Fibroblast of villous mesenchyme (primary cell): Measurements from ENCODE around the gene MGST3. TPM values are rescaled to one million over a fixed set of nuclear protein-coding genes. Genes with fewer than 3 reads are reported as not detected.

Experiments used
- DNase-seq: peaks from one replicate; pipeline ENCODE4 v3.0.0-alpha.2; 2010; ENCODE audit warnings: low read depth
- H3K4me3 ChIP-seq: 2 replicates; pipeline ENCODE4 v1.5.1; 2011; ENCODE audit warnings: low read depth, mild to moderate bottlenecking, low read length
- CTCF ChIP-seq: IDR thresholded peaks from 2 replicates; pipeline ENCODE4 v1.5.1; 2012; ENCODE audit warnings: low read depth, mild to moderate bottlenecking, low read length; ENCODE audit not compliant: insufficient read depth
- total RNA-seq: library from RNA; depleted of rRNA; stranded (reverse); fragments of >200 nt; gene quantifications from 2 replicates; pipeline ENCODE4 v1.2.3, GENCODE V29; 2012

Gene MGST3
- total RNA-seq, 1 donor = 126 TPM

- H3K4me3 ChIP-seq = no peak overlapping the region
- no peak for TF ChIP-seq CTCF
- no peak for DNase-seq
Measured at GRCh38 chr1:165612062-165612461, 19.0 kb upstream of the MGST3 start.

- H3K4me3 ChIP-seq = no peak overlapping the region
- DNase-seq = no peak
- TF ChIP-seq CTCF = no peak
Measured at GRCh38 chr1:165616054-165616612, 14.9 kb upstream of the MGST3 start.

GRCh38 chr1:165616987-165617546, 14.0 kb upstream of the MGST3 start:
- no peak for DNase-seq
- no peak overlapping the region for H3K4me3 ChIP-seq
- no peak for TF ChIP-seq CTCF

GRCh38 chr1:165619647-165620151, 11.3 kb upstream of the MGST3 start:
- no peak for TF ChIP-seq CTCF
- H3K4me3 ChIP-seq = no peak overlapping the region
- DNase-seq = no peak

- DNase-seq = no peak
- no peak overlapping the region for H3K4me3 ChIP-seq
- no peak for TF ChIP-seq CTCF
Measured at GRCh38 chr1:165623624-165624023, 7.4 kb upstream of the MGST3 start.

GRCh38 chr1:165624441-165624840, 6.6 kb upstream of the MGST3 start:
- no peak for DNase-seq
- TF ChIP-seq CTCF = no peak
- no peak overlapping the region for H3K4me3 ChIP-seq

GRCh38 chr1:165628147-165628822, 2.7 kb upstream of the MGST3 start:
- no peak for TF ChIP-seq CTCF
- no peak for DNase-seq
- H3K4me3 ChIP-seq = no peak overlapping the region
